Naive thymus-derived CD8-positive, alpha-beta T cell (primary cell): ENCODE measurements around the gene COL17A1. TPM values are rescaled to one million over a fixed set of nuclear protein-coding genes. Genes with fewer than 3 reads are reported as not detected.
A peak's percentile ranks its signal among the peaks of the same experiment; 100 is the strongest.

Experiments
- ATAC-seq, 2 donors: fragments of 150-1000 bp; cut with Tn5 transposase in 1 of 2; sonication (Bioruptor Pico), chemical (Tn5 transposase) in 1 of 2; 1 replicate in 1 of 2; 2 replicates in 1 of 2; pipeline ENCODE4 v1.10.0; 2021; ENCODE audit warnings: mild to moderate bottlenecking in 2 of 2, moderate library complexity in 2 of 2
- POLR2A ChIA-PET: fragments of 350-600 bp; sonication (Branson Sonifier 250); formaldehyde crosslinking; loops from one replicate; lab custom pipeline; 2021; ENCODE audit warnings: antibody characterized with exemption; lab: Charles Lee
- DNase-seq, 10 donors: peaks; one replicate each; pipeline versions ENCODE4 v3.0.0 to v3.0.0-alpha.2; 2020 to 2022
- H3K27ac Mint-ChIP-seq, 10 donors: one replicate each; pipeline ENCODE4 v1.8.0; 2020 to 2022; ENCODE audit warnings: mild to moderate bottlenecking in 10 of 10, mixed read lengths in 10 of 10, moderate library complexity in 4 of 10, inconsistent platforms in 1 of 10
- H3K27me3 Mint-ChIP-seq, 5 donors: one replicate each; pipeline ENCODE4 v1.8.0; 2021 to 2022; ENCODE audit warnings: mixed read lengths in 5 of 5
- H3K36me3 Mint-ChIP-seq, 3 donors: one replicate each; pipeline ENCODE4 v1.8.0; 2020 to 2022; ENCODE audit warnings: mixed read lengths in 3 of 3, mild to moderate bottlenecking in 2 of 3, inconsistent platforms in 1 of 3
- H3K4me1 Mint-ChIP-seq, 4 donors: one replicate each; pipeline ENCODE4 v1.8.0; 2021 to 2022; ENCODE audit warnings: mixed read lengths in 4 of 4
- H3K4me3 Mint-ChIP-seq, 10 donors: one replicate each; pipeline ENCODE4 v1.8.0; 2020 to 2022; ENCODE audit warnings: mild to moderate bottlenecking in 10 of 10, mixed read lengths in 10 of 10, moderate library complexity in 6 of 10, inconsistent platforms in 1 of 10
- H3K9me3 Mint-ChIP-seq, 9 donors: one replicate each; pipeline ENCODE4 v1.8.0; 2020 to 2022; ENCODE audit warnings: mixed read lengths in 9 of 9, mild to moderate bottlenecking in 3 of 9, inconsistent platforms in 1 of 9, moderate library complexity in 1 of 9
- polyA plus RNA-seq, 3 donors: library from polyadenylated mRNA; unstranded; fragments of 300-500 nt; fragmentation: Illumina TruSeq; gene quantifications; one replicate each; pipeline ENCODE4 v1.2.3, GENCODE V29; 2021
- total RNA-seq, 8 experiments: library from RNA in 2 of 8; stranded (reverse) in 2 of 8; gene quantifications; one replicate each; pipeline ENCODE4 v1.2.3 and lab custom pipeline; 2021 to 2026

COL17A1 gene
- total and polyA plus RNA-seq, 5 experiments from 2014 or later, result not detected

DNA sequence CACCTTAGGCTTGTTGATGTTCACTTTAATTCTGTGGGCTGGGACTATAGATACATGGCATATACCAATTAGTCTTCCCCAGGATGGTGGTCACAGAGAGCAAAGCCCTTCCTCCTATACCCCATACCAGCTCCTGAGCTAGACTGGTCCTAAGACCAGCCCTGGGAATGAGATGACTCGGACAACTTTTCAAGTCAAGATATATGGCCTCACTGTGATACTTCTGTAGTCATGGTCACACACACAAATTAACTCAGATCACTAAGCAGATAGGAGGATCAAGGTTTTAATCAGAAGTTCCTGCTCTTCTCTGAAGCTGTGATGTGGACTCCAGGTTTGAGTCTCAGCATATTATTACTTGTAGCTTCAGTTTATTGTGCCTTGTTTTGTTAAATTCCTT, 65.7 kb downstream of the COL17A1 start:
- no peaks in the 10 kb centered on the region for H3K27me3 Mint-ChIP-seq
- no peaks in the 10 kb centered on the region for H3K9me3 Mint-ChIP-seq
- H3K4me3 Mint-ChIP-seq, result no peak overlapping the region
- ATAC-seq, result no peak
- peaks cover 0 to 12% (median under 1%) of the 10 kb centered on the region in 4 donors for H3K4me1 Mint-ChIP-seq
- DNase-seq, result no peak
- peak overlapping the region in 3 of 10 donors; percentile 5 to 43 (median 33) for H3K27ac Mint-ChIP-seq
- POLR2A ChIA-PET, result no interaction called here
- H3K36me3 Mint-ChIP-seq, result peaks cover 26 to 87% (median 29%) of the 10 kb centered on the region in 3 donors

DNA sequence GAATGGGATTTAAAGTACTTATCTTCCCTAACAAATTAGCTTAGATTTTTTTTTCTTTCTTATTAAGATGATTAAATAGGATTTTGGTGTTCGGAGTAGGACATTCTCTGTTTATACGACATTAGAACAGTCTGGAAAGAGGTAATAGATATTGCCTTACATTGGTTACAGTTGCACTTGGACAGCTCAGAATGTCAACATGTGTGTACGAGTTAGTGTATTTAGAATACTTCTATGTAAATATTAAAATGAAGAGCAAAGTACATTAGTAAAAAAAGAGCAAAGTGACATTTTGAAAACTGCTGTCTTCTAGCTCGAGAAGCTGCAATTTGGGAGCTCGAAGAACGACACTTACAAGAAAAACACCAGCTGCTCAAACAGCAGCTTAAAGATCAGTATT, 67.2 kb downstream of the COL17A1 start:
- POLR2A ChIA-PET, result no interaction called here
- Mint-ChIP-seq H3K27me3 (no peaks in the 10 kb centered on the region), H3K4me1 (peaks cover 0 to 9% (median under 1%) of the 10 kb centered on the region in 4 donors), H3K4me3 (no peak overlapping the region), H3K27ac (no peak overlapping the region), H3K9me3 (no peaks in the 10 kb centered on the region), H3K36me3 (peaks cover 15 to 81% (median 26%) of the 10 kb centered on the region in 3 donors)
- no peak for ATAC-seq
- DNase-seq, result no peak

DNA sequence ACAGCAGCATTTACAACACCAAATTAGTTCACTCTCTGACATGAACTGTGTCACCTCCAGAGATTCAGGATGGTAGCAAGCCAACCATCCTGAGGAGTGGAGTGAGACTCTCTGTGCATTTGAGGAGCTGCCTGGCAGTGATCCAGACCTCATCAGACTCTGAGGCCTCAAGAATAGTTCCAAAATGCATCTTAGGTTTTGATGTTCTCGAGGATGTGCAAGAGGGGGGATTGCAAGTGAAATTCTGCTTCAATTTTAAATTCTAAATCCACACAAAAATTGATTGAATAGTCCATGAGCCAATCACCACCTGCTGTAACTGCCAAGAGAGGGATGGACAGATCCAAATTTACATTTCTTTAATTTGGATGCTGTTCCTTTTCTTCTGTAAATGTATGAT, 69.0 kb downstream of the COL17A1 start:
- Mint-ChIP-seq H3K27me3 (no peaks in the 10 kb centered on the region), H3K36me3 (peaks cover under 1 to 76% (median 18%) of the 10 kb centered on the region in 3 donors), H3K4me1 (peaks cover 0 to 3% (median under 1%) of the 10 kb centered on the region in 4 donors), H3K9me3 (no peaks in the 10 kb centered on the region), H3K27ac (peak overlapping the region in 1 of 10 donors; percentile 84), H3K4me3 (no peak overlapping the region)
- POLR2A ChIA-PET, result no interaction called here
- DNase-seq, result no peak
- no peak for ATAC-seq

DNA sequence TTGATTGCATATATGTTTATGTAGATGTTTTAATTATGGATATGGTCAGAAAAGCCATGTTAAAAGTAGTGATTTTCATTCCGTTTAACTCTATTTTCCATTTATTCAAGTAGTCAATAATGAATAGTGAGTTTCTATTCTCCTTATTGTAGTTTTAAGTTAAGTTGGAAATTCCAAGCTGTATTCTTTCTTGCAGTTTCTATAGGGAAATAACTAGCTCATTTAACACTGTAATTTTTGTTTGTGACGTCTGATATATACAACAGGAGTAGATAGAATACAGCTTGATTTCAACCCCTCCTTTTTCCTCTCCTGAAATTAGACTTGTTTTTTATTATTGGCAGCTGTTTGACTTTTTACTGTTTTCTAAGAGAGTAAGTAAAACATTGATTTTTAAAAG, 71.5 kb downstream of the COL17A1 start:
- peak overlapping the region in 1 of 10 donors; percentile 7 for H3K27ac Mint-ChIP-seq
- H3K4me3 Mint-ChIP-seq, result no peak overlapping the region
- no peaks in the 10 kb centered on the region for H3K27me3 Mint-ChIP-seq
- no peak for ATAC-seq
- H3K36me3 Mint-ChIP-seq, result peaks cover 0 to 72% (median 10%) of the 10 kb centered on the region in 3 donors
- no peaks in the 10 kb centered on the region for H3K9me3 Mint-ChIP-seq
- POLR2A ChIA-PET, result no interaction called here
- DNase-seq, result no peak
- peaks cover 0 to 3% (median under 1%) of the 10 kb centered on the region in 4 donors for H3K4me1 Mint-ChIP-seq

DNA sequence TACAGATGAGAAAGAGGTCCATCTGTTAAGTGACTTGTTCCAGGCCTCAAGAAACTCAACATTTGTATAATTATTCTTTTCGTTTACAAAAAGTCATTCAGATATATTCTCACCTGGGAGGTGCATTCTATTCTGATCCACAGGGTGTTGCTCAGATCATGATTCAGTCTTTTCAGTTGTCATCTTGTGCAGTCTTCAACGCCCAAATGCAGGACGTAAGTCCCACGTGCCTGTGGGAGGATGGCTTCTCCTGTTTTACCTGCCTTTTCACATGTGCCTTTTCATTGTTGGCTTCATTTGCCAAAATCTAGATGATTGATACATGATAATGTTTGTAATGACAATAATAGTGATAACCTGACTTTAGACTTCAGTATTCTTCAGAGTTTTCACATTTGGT, 72.2 kb downstream of the COL17A1 start:
- DNase-seq (no peak), ATAC-seq (no peak)
- Mint-ChIP-seq H3K27me3 (no peaks in the 10 kb centered on the region), H3K9me3 (no peaks in the 10 kb centered on the region), H3K36me3 (peaks cover 0 to 70% (median 9%) of the 10 kb centered on the region in 3 donors), H3K4me1 (peaks cover 0 to 3% (median under 1%) of the 10 kb centered on the region in 4 donors), H3K27ac (peak overlapping the region in 2 of 10 donors; percentile 46 to 69), H3K4me3 (no peak overlapping the region)
- POLR2A ChIA-PET, result interaction anchor here (0.9 kb wide), 1 partner anchor 111 kb away, joined by 3 read pairs; no protein-coding TSS in a partner anchor

DNA sequence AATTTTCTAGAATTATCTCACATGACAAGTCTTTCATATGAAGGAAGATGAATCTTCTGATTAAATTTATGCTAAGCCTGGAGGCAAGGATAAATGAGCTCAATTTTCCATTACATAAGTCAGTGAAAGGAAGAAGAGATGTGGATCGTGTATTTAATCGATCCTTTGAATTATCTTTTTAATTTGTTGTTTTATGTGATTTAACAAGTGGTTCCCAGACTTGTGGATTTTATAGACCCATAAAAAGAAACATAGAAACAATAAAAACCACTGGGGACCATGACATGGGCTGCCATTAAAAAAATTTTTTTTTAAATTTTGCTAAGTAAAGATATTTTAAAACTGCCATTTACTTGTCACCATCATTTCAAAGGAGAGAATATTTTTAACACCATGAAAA, 73.8 kb downstream of the COL17A1 start:
- Mint-ChIP-seq H3K4me1 (peaks cover 0 to 2% (median under 1%) of the 10 kb centered on the region in 4 donors), H3K36me3 (peaks cover 0 to 62% (median 11%) of the 10 kb centered on the region in 3 donors), H3K4me3 (no peak overlapping the region), H3K27me3 (no peaks in the 10 kb centered on the region), H3K27ac (no peak overlapping the region), H3K9me3 (no peaks in the 10 kb centered on the region)
- POLR2A ChIA-PET, result interaction anchor here (0.7 kb wide), 2 partner anchors 110 to 123 kb away, joined by 3 read pairs; partner anchors contain the start of gene SFR1
- DNase-seq (no peak), ATAC-seq (no peak)

DNA sequence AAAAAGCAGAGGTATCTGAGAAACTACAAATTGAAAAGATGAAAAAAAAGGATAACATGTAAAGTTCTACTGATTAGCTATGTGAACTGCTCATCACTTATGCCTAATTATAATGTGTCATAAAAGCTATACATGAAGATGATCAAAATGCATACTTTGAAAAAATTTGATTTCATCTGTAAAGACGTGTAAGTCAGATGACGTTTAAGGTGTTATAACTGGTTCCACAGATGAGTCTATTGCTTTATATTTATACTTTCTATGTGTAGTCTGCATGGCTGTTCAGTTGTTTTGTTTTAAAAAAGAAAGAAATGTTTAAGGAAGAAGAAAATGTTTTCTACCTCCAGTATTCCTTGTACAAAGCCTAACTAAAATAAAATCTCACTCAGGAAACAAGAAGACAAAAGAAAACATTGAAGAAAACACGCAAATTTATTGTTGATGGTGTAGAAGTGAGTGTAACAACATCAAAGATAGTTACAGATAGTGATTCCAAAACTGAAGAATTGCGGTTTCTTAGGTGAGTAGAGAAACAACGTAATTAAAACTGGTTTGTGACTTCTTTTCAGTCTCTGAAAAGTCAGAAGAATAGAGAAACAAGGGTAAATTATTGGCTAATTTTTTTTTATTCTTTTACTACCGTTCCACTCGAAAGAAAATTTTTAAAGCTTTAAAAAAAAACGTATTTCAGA, 80.4 kb downstream of the COL17A1 start:
- no peak for DNase-seq
- peaks cover 19 to 84% (median 27%) of the 10 kb centered on the region in 3 donors for H3K36me3 Mint-ChIP-seq
- H3K4me3 Mint-ChIP-seq, result no peak overlapping the region
- H3K27me3 Mint-ChIP-seq, result no peaks in the 10 kb centered on the region
- no peaks in the 10 kb centered on the region for H3K9me3 Mint-ChIP-seq
- peaks cover 0 to 9% (median 4%) of the 10 kb centered on the region in 4 donors for H3K4me1 Mint-ChIP-seq
- peak overlapping the region in 2 of 10 donors; percentile 44 to 53 for H3K27ac Mint-ChIP-seq
- no peak for ATAC-seq
- POLR2A ChIA-PET, result interaction anchor here (1.2 kb wide), 1 partner anchor 116 kb away, joined by 5 read pairs; the partner anchor contains the start of gene SFR1

DNA sequence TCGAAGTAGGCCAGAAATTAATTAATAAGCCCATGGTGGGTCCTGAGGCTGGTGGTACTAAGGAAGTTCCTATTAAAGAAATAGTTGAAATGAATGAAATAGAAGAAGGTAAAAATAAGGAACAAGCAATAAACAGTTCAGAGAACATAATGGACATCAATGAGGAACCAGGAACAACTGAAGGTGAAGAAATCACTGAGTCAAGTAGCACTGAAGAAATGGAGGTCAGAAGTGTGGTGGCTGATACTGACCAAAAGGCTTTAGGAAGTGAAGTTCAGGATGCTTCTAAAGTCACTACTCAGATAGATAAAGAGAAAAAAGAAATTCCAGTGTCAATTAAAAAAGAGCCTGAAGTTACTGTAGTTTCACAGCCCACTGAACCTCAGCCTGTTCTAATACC, 82.8 kb downstream of the COL17A1 start:
- Mint-ChIP-seq H3K4me3 (no peak overlapping the region), H3K9me3 (no peaks in the 10 kb centered on the region), H3K27me3 (no peaks in the 10 kb centered on the region), H3K27ac (peak overlapping the region in 6 of 10 donors; percentile 6 to 60 (median 38)), H3K4me1 (peaks cover 0 to 8% (median 4%) of the 10 kb centered on the region in 4 donors), H3K36me3 (peaks cover 19 to 88% (median 33%) of the 10 kb centered on the region in 3 donors)
- DNase-seq, result no peak
- POLR2A ChIA-PET, result no interaction called here
- ATAC-seq, result no peak

DNA sequence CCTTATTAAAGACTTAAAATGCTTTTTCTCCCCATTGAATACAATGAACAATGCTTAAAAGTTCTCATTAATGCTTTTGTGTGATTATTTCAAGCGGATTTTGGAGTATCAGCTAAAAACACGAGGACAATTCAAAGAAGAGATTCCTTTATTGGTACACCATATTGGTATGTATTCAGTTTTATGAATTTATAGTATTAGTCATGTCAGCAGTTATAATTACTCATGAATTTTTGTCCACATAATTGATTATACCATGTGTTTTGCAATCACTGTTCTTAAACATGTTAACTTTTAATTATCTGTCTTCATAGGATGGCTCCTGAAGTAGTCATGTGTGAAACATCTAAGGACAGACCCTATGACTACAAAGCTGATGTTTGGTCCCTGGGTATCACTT, 86.9 kb downstream of the COL17A1 start:
- POLR2A ChIA-PET, result no interaction called here
- no peak overlapping the region for H3K4me3 Mint-ChIP-seq
- no peak for ATAC-seq
- H3K4me1 Mint-ChIP-seq, result peaks cover 15 to 25% (median 18%) of the 10 kb centered on the region in 4 donors
- no peak overlapping the region for H3K27ac Mint-ChIP-seq
- peaks cover 18 to 83% (median 42%) of the 10 kb centered on the region in 3 donors for H3K36me3 Mint-ChIP-seq
- H3K27me3 Mint-ChIP-seq, result no peaks in the 10 kb centered on the region
- H3K9me3 Mint-ChIP-seq, result no peaks in the 10 kb centered on the region
- DNase-seq, result no peak

DNA sequence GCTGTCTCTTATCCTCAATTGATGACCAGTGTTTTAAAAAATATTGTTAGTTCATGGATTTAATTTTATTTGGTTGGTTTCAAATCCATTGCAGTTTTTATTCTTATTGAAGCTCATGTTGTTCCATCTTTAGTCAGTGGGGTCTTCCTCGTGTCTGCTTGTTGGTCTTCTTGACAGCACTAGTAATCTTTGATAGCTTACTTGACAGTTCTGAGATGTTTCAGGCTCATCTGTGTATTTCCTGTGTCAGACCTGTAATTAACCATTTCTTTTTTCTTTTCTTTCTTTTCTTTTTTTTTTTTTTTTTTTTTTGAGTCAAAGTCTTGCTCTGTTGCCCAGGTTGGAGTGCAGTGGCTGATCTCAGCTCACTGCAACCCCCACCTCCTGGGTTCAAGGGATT, 90.5 kb downstream of the COL17A1 start:
- DNase-seq, result no peak
- Mint-ChIP-seq H3K27ac (peak overlapping the region in 1 of 10 donors; percentile 13), H3K4me3 (no peak overlapping the region), H3K4me1 (peaks cover 11 to 23% (median 20%) of the 10 kb centered on the region in 4 donors), H3K27me3 (no peaks in the 10 kb centered on the region), H3K36me3 (peaks cover 4 to 73% (median 28%) of the 10 kb centered on the region in 3 donors), H3K9me3 (no peaks in the 10 kb centered on the region)
- POLR2A ChIA-PET, result interaction anchor here (0.6 to 0.7 kb wide), 2 partner anchors 297 to 365 kb away, joined by 3 to 9 read pairs; no protein-coding TSS in a partner anchor
- ATAC-seq, result no peak

DNA sequence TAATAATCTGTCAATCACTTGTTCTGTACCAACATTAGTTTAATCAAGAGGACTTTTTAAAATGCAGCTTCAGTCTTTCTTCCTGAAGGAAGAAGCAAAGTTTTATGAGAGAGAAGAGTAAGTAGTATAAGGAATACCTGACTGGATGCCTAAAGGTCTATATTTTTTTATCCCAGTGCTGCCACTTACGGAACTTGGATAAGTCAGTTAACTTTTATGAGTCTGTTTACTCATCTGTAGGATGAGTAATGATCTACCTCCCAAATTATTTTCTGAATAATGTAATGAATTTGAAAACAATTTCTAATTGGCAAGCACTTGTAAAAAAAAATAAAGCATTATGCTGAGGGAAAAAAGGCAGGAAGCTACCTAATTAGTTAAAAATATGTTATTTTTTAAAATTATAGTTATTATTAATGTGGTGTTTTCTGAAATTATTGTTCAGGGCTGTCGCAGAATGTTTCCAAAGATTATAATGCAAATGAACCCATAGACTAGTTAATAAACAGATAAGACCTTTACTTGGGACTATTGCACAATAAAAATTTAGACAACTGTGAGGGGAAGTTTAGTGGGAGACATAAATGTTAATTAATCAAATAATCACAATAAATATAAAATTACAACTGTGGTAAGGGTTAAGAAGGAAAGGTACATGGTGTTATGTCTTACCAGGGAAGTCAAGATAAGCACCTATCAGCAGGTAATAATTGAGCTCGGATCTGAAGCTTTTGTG, 94.1 kb downstream of the COL17A1 start:
- H3K4me3 Mint-ChIP-seq, result no peak overlapping the region
- no peak overlapping the region for H3K27ac Mint-ChIP-seq
- peaks cover under 1 to 53% (median 14%) of the 10 kb centered on the region in 3 donors for H3K36me3 Mint-ChIP-seq
- POLR2A ChIA-PET, result interaction anchor here (1.0 kb wide), 1 partner anchor 15 kb away, joined by 3 read pairs; no protein-coding TSS in a partner anchor
- ATAC-seq (no peak), DNase-seq (no peak)
- no peaks in the 10 kb centered on the region for H3K9me3 Mint-ChIP-seq
- H3K4me1 Mint-ChIP-seq, result peaks cover 21 to 45% (median 41%) of the 10 kb centered on the region in 4 donors
- no peaks in the 10 kb centered on the region for H3K27me3 Mint-ChIP-seq

DNA sequence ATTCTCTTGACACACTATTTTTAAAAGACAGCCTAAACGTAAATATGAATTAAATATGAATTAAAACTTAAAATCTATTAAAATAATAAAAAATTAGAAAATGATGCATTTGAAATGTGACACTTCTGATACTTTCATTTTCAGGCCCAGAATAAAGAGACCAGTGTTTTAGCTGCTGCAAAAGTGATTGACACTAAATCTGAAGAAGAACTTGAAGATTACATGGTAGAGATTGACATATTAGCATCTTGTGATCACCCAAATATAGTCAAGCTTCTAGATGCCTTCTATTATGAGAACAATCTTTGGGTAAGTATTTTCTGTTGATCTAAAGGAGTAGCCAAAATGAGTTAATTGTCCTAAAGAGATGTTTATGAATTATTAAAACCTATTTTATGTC, 95.1 kb downstream of the COL17A1 start:
- POLR2A ChIA-PET, result no interaction called here
- ATAC-seq (no peak), DNase-seq (no peak)
- no peak overlapping the region for H3K4me3 Mint-ChIP-seq
- peaks cover 0 to 46% (median 11%) of the 10 kb centered on the region in 3 donors for H3K36me3 Mint-ChIP-seq
- peak overlapping the region in 1 of 10 donors; percentile 42 for H3K27ac Mint-ChIP-seq
- no peaks in the 10 kb centered on the region for H3K27me3 Mint-ChIP-seq
- peaks cover 23 to 46% (median 43%) of the 10 kb centered on the region in 4 donors for H3K4me1 Mint-ChIP-seq
- no peaks in the 10 kb centered on the region for H3K9me3 Mint-ChIP-seq
